GM21825 (cell line): ENCODE data around the gene JMJD1C.

Source experiments
- ATAC-seq: cut with Tn5 transposase; IDR thresholded peaks from one replicate; pipeline ENCODE4 v1.9.1; 2021; ENCODE audit warnings: mild to moderate bottlenecking, moderate library complexity; ENCODE audit not compliant: unreplicated experiment

JMJD1C gene

DNA sequence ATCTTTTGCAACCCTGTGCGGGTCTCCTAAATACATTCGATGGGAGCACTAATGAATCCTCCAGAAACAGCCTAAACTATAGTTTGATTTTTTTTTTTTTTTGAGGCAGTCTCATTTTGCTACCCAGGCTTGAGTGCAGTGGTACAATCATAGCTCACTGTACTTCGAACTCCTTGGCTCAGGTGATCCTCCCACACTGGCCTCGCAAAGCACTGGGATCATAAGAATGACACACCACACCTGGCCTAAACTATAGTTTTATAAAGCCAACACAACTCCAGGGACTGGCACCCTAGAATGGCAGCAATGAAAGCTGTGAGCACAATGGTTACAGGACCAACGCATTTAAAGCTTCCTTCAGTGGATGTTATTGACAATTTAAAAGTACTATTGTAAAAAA is 14.5 kb upstream of the JMJD1C start:
- no peak for ATAC-seq

DNA sequence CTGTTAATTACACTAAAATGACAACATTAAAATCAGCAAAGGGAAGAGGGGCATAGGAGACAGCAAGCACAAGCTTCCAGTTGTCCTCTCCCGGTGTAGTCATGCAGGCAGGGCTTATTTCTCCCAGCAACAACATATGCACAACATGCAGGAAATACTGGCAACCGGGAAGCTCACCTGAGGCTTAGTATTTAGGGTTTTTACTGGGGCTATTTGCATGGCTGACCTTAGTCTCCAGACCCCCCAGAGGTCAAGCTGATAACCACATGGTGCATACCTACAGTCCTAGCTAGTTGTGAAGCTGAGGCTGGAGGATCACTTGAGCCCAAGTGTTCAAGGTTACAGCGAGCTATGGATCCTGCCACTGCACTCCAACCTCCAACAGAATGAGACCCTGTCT is 12.8 kb upstream of the JMJD1C start:
- ATAC-seq = no peak

DNA sequence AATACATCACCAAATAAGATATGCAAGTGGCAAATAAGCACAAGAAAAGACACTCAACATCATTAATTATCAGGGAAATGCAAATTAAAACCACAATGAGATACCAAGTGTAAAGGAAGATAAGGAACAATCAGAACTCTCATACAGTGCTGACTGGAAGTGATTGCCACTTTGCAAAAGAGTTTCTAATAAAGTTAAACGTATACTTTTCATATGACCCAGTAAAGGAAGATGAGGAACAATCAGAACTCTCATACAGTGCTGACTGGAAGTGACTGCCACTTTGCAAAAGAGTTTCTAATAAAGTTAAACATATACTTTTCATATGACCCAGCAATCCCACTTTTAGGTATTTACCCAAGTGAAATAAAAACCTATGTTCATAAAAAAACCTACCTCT is 12.2 kb upstream of the JMJD1C start:
- no peak for ATAC-seq

DNA sequence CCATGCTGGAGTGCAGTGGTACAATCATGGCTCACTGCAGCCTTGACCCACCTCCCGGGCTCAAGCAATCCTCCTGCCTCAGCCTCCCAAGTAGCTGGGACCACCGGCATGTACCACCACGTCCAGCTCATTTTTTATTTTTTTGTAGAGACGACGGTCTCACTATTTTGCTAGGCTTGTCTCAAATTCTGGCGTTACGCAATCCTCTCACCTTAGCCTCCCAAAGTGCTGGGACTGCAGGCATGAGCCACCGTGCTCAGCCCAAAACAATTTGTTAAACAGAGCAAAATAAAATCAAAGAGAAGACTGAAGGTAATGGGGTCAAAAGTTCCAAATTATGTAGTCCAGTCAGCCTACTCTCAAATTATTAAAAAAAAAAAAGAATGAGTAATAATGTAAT is 8.7 kb upstream of the JMJD1C start:
- ATAC-seq = no peak

DNA sequence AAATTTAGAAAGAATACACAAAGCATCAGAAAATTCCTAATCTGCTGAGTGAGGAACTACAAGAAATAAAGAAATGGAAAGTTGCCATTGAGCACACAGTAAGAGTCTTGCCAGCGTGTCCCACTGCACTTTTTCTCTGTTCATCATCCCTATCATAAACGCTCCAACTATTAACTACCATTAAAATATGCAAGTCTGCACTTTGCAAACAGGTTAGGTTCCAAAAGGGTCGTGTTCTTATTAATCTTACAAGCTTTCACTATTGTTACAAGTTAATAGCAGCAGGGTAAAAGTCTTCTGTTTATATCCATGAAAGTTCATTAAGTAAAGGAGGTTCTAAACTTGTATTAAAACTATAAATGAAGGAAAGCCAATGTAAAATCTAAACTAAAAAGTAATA is 5.2 kb upstream of the JMJD1C start:
- ATAC-seq = no peak

DNA sequence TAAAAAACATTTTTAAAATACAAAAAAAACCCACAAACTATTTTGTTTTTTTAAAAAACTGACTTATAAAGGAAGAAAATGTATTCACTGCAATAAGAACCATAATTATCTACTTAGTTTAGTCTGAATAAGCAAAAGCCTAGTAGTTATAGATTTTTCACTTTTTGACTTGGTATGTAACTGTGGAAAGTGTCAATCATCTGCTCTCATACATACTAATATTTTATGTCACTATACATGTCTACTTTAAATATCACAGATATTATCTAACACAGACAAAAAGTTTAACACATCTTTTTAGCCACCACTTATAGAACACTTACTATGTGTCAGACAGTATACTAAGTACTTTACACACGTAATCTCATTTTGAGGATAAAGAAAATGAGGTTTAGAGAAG is 3.2 kb upstream of the JMJD1C start:
- no peak for ATAC-seq

DNA sequence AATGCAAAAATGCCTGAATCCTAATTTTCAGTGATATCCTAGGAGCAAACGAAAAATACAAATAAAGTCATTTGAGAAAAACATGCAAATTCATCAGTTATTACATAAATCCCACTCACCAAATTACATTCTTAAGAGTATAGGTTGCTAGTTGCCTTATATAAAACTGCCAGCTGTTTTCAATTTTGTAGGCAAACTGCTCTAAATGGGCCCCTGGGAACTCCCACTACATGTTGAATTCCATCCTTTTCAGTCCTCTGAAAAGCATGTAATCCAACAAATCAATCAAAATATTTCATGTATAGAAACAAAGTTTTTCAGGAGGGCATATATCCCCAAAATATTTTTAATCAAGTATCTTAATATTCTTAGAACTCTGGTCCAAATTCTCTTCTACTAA is 2.1 kb upstream of the JMJD1C start:
- no peak for ATAC-seq

DNA sequence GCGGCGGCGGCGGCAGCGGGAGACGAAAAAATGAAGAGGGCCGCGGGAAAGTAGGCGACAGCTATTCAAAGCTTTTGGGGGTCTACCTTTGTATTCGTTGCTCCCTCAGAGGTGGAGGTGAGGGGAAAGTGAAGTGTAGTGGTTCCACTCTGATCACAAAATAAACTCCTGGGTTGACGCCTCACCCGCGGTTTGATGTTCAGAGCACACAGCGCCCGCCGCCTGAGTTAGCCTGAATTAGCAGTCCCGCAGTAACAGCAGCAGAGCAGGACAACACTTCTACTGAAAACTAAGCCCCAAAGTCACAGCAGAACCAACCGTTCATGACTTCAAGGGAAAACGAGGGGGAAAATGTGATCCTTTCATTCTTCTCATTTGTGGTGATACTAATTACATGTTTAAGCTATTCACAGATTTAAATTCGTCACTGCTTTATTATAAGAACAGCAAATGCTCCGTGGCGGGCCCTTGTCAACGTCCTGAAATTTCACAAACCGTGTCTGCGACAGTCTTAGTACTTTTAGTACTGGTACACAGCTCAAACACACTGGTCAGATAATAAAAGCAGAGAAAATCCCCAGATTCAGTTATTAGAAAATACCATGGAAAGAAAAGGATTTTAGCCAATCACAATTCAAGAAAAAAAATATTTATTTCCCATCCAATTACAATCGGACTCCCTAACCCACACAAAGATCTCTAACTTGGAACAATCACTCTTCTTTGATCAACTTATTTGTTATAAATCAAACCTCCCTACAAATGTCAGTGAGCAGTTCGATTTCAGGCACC is 563 bp upstream of the JMJD1C start:
- ATAC-seq = peak; percentile 28

DNA sequence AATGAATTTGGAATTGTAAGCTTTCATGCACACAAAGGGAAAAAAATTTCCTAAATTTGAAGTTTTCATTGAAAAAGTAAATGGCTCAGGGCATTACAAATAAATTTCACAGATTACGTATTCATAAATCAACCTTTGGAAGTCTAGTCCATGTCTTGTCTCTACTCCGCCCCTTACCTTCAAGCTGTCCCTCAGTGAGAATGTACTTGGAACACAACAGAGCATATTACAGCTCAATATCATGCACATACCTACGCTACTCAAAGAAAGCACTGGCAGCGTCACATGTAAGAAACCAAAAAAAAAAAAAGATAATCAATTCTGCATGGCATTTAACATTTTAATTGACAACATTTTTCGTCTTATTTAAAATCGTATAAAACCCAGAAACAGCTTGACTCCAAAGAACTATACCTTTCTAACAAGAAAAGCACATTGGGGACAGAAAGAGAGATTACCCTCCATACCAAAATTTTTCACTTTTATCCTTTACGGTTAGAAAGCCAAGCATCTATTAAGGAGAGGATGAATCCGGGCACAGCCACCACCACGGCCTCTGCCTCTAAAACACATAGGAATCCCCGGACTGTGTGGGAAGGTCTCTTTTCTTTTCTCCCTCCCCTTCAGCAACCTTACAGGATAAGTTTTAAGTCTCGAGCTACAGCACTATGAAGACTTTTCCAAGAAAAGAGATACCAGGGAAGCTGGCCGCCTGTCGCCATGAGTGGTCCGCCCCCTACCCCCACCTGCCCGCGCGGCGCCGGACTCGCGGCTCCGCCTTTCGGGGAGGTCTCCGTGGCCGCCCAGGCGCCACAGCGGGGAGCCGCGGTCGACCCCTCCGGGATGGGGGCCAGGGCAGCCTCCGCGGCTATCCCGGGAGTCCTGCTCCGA is 1.1 kb downstream of the JMJD1C start:
- peak; percentile 53 for ATAC-seq

DNA sequence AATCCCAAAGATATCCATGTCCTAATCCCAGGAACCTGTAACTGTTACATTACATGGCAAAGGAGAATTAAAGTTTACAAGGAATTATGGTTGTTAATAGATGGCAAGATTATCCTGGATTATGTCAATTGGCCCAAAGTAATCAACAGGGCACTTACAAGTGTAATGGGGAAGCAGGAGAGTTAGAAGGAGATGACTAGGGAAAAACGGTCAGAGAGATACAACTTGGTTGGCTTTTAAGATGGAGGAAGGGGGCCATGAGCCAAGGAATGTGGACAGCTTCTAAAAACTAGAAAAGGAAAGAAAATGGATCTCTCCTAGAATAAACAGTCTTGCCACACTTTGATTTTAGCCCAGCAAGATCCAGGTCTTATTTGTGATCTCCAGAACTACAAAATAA is 3.3 kb downstream of the JMJD1C start:
- no peak for ATAC-seq

DNA sequence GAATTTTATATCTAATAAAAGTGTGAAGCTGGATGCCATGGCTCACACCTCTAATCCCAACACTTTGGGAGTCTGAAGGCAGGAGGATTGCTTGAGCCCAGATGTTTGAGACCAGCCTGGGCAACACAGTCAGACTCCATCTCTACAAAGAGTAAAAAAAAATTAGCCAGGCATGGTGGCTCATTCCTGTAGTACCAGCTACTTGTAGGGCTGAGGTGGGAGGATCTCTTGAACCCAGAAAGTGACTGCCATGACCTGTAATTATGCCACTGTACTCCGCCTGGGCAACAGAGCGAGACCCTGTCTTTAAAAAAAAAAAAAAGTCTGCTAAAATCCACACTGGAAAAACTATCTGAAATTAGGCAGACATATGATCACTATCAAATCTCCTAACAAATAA is 7.6 kb downstream of the JMJD1C start:
- ATAC-seq = no peak

DNA sequence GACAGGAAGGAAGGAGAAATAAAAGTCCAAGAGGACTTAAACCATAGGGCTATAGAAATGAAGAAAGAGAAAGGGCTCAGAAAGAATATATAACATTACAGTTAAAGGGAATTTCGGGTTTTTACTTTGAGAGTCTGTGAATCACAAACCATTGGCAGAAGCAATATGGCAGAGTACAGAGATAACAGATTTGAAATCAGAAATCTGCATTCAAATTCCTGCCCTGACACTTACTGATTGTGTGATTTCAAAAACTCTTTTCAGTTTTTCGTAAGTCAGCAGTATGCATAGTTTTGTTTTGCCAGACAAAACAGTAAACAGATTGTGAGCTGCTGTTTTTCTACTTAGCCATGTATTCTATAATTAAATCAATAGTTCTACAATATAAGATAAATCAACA is 8.2 kb downstream of the JMJD1C start:
- ATAC-seq = no peak

DNA sequence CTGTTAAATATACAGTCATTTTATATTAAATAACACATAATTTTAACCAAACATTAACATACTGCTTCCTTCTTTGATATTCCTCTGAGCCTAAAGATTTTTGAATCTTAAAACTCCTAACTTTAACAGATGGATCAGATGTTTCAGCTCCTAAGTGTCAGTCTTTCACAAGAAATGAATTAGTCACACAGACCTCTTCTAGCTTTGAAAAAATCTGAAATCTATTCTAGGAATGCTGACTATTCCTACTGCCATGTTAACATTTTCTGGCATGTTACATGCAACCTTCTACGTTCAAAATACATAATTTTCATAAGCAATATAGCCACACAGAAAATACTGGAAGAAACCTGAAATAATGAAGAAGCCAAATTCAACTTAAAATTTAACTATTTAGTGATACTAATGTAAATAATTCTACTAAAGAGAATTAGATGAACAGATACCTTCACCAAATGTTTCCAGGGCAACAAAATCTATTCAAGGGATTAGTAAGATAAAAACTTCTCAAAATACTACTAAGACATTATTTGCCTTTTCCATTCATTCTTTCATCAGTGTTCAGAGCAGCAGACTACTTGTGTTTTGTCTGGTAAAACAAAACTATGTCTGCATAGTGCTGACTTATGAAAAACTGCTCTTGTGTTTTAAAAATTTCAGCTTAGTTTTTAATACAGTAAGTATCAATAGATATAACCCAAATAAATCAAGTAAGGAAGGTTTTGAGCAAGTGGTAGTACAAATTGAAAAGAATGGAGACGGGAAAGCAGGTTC is 9.2 kb downstream of the JMJD1C start:
- no peak for ATAC-seq

DNA sequence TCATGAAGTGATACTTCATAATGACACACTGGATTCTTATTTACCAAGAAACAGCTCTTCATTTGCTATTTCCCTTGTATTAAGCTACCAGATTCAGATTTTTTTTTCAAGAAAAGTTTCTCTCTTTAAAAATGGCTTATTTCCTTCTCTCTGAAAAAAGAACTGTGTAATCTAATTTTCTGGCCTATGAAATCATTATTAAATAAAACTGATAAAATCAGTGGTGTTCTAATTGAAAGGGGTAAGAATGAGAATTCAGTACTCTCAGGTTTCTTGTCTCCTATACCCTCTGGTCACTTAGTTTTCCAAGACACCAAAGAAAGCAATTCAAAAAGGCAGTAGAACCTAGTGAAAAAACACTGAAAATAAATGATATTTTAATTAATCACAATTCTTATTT is 10.3 kb downstream of the JMJD1C start:
- no peak for ATAC-seq

DNA sequence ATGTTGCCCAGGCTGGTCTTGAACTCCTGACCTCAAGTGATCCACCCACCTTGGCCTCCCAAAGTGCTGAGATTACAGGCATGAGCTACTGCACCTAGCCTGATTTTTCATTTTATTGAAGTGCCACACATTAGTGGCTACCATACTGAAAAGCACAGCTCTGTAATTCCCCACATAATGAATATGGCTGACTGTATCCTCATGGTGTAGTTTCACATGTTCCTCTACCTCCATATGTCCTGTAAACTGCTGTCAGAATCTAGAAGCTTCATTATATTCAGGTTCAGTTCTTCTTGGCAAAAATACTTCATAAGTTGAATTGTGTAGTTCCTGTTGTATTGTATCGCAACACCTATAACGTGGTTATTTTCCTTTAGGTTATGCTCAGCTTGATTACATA is 11.1 kb downstream of the JMJD1C start:
- no peak for ATAC-seq

DNA sequence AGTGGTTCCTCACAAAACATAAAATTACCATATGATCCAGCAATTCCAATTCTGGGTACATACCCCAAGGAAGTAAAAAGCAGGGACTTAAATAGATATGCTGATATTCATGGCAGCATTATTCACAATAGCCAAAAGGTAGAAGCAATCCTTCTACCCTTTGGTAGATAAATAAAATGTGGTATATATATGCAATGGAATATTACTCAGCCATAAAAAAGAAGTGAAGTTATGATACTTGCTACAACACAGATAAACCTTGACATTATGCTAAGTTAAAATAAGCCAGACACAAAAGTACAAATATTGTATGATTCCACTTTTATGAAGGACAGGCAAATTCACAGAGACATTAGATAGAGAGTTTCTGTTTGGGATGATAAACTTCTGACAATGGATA is 13.3 kb downstream of the JMJD1C start:
- ATAC-seq = no peak

DNA sequence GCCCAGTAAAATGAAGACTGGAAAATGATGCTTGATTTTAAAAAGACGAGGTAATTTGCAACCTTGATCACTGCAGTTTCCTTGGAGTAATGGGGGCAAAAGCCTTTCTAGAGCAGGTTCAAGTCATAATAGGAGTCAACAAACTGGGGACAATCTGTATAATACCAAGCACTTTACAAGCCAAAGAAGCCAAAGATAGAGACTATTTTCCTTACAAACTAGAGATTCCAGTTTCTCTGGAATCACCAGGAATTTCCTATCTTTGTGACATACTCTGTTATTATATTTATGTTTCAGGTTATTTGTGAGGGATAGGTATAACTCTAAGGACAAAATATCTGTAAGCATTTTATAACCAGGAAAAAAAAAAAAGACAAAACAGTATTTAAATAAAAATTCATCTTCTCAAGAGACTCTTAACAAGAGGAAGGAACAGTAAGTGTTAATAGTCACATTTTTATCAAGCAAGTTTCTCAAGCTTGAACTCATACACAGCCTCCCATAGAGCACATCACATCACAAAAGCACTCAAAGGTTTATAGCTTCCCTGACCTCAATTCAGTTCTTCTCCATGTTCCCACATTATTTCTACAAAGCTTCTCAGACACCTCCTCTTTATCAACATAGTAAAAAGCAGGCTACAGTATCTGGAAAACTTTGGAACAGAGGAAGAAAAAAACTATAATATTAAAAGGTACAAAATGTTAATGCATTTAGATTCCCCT is 18.9 kb downstream of the JMJD1C start:
- ATAC-seq = no peak

DNA sequence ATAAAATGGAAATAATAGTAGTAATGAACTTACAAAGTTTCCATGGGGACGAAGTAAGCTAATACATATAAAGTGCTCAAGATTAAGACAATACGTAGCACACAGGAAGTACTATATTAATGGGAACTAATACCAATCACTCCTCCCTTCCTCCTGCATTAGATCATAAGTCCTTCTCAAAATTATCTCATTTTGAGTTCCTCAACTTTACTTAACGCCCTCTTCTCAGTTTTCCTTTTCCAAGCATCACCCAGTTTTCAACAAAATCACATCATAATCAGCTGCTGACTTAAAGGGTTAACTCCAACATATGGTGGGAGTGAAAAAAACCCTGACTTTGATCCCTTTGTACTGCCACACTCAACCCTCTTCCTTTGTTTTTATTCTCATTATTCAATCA is 24.4 kb downstream of the JMJD1C start:
- no peak for ATAC-seq

DNA sequence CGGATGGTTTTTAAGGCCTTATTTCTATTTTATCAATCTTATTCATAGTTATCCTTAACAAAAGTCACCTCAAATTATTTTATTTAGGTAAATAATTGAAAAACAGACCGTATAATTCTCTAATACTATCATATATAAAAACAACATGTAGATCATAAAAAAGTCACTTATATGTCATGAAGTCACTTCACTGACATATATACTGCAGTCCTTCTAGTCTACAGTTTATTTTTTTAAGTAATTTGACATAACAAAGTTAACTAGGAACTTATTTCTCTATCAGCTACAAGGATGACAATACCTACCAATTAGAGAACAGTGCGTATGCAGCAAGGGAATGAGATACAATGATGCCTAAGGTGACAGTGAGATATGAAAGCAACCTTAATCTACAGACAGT is 26.2 kb downstream of the JMJD1C start:
- no peak for ATAC-seq

DNA sequence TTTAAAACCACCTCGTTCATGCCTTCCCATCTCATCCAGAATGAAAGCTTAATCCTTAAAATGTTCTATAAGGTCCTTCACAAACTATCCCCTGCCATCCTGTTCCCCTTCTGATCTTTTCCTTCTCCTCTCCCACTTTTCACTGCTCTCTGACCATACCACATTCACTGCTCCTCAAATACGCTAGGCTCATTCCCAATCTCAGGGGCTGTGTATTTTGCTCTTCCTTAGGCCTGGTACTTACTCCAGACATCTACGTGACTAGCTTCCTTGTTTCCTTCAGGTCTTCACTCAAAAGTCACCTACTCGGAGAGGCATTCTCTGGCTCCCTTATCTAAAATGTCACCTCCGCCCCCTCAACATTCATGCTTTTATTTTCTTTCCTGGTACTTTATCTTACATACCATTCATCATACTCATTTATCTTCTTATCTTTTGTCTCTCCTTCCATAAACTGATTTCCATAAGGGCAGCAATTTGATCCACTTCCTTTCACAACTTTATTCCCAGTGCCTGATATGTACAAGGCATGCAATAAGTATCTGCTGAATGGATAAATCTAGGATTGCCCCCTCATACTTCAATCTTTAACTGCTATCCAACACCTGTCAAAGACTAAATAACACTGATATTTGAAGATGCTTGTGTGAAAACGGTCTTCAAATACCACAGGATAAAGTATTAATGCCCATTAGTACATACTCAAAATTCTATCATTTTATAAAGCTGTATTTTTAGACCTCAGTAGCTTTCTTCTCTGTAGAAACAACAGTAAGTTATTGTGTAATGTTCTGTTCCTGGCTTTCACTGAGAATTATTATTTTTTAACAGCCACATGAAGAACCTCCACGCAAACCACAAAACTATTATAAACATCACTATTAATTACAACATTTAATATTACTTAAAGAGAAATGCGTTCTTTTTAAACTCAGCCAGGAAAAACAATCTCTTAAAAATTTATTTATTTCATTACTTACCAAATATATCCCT is 27.0 kb downstream of the JMJD1C start:
- ATAC-seq = no peak
